ENCODE measurements around the gene FBXO22. TPM values are rescaled to one million over a fixed set of nuclear protein-coding genes. Genes with fewer than 3 reads are reported as not detected.
"Not testable (repeated sequence)": the region's sequence is repeated elsewhere in the genome, so short reads cannot be mapped to it uniquely, and the experiment has no call there.

FBXO22 gene
- total RNA-seq, 6 donors from 2014 or later, result 10.3 to 31.1 (median 21.1) TPM

DNA sequence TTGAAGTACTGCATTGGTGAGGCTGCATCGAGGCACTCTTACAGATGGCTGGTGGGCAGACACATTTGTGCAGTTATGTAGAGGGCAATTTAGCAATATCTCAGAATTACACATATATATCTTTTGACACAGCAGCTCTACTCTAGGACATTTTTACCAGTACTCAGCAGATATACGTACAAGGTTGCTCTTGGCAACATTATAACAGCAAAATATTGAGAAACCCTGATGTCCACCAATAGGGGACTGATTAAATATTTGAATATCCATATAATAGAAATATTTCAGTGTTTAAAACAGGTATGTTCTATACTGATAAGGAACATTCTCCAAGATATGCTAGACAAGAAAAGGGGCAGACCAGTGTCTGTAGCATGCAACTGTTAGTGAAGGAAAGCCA is 7.9 kb upstream of the FBXO22 start:
- ATAC-seq (ENCODE audit: low FRiP score in 2 of 2), result no peak

GRCh38 chr15:75900577-75900976 is 3.1 kb upstream of the FBXO22 start:
- Histone ChIP-seq H3K27me3 (no peaks in the 10 kb centered on the region), H3K36me3 (peaks cover 0 to 10% (median 0%) of the 10 kb centered on the region in 4 donors), H3K4me1 (peaks cover 0 to 13% (median 11%) of the 10 kb centered on the region in 4 donors), H3K27ac (no peak overlapping the region), H3K4me3 (no peak overlapping the region), H3K9me3 (no peaks in the 10 kb centered on the region)
- DNase-seq, result no peak
- no peak for TF ChIP-seq POLR2AphosphoS5 (IDR thresholded peaks at IDR 0.05)
- ATAC-seq (ENCODE audit: low FRiP score in 2 of 2), result no peak

More for the DNA sequence above, 7.9 kb upstream of the FBXO22 start:
- Histone ChIP-seq H3K36me3 (peaks cover 0 to 12% (median 0%) of the 10 kb centered on the region in 4 donors), H3K27me3 (no peaks in the 10 kb centered on the region), H3K9me3 (no peaks in the 10 kb centered on the region), H3K4me1 (peaks cover 0 to 10% (median 5%) of the 10 kb centered on the region in 4 donors), H3K4me3 (no peak overlapping the region), H3K27ac (no peak overlapping the region)
- TF ChIP-seq POLR2A (IDR thresholded peaks at IDR 0.05) (no peak), POLR2AphosphoS5 (IDR thresholded peaks at IDR 0.05) (no peak), EP300 (IDR thresholded peaks at IDR 0.05) (no peak)
- TF ChIP-seq, protein P1, sequence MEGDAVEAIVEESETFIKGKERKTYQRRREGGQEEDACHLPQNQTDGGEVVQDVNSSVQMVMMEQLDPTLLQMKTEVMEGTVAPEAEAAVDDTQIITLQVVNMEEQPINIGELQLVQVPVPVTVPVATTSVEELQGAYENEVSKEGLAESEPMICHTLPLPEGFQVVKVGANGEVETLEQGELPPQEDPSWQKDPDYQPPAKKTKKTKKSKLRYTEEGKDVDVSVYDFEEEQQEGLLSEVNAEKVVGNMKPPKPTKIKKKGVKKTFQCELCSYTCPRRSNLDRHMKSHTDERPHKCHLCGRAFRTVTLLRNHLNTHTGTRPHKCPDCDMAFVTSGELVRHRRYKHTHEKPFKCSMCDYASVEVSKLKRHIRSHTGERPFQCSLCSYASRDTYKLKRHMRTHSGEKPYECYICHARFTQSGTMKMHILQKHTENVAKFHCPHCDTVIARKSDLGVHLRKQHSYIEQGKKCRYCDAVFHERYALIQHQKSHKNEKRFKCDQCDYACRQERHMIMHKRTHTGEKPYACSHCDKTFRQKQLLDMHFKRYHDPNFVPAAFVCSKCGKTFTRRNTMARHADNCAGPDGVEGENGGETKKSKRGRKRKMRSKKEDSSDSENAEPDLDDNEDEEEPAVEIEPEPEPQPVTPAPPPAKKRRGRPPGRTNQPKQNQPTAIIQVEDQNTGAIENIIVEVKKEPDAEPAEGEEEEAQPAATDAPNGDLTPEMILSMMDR (IDR thresholded peaks at IDR 0.05), result no peak
- DNase-seq, result no peak
- 68 to 71% methylated on average over 2 of the region's 2 CpGs for WGBS, 2 donors

DNA sequence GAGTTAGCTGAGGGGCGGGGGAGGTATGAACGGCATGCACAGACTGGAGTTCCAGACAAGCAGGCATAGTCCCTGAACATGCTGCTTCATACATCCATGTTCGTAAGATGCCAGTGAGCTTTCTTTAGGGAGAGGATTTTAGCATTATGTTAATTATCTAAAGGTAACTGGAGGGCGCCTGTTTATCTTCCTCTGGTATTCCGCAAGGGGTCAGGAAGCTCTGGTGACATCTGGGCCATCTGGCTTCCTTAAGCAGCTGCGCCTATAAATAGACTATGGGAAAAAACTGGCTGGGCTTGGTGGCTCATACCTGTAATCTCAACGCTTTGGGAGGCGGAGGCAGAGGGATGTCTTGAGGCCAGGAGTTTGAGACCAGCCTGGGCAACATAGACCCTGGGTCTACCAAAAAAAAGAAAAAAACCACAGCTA is 1.5 kb upstream of the FBXO22 start:
- H3K4me3 ChIP-seq, result no peak overlapping the region
- H3K9me3 ChIP-seq, result no peaks in the 10 kb centered on the region
- no peaks in the 10 kb centered on the region for H3K27me3 ChIP-seq
- TF ChIP-seq POLR2AphosphoS5 (IDR thresholded peaks at IDR 0.05) (no peak), POLR2A (IDR thresholded peaks at IDR 0.05) (no peak), EP300 (IDR thresholded peaks at IDR 0.05) (no peak)
- TF ChIP-seq, protein P1 (IDR thresholded peaks at IDR 0.05), result no peak
- 42 to 61% methylated on average over 8 of the region's 8 CpGs for WGBS, 2 donors
- H3K4me1 ChIP-seq, result peaks cover 0 to 17% (median 14%) of the 10 kb centered on the region in 4 donors
- peaks cover 0 to 15% (median 1%) of the 10 kb centered on the region in 4 donors for H3K36me3 ChIP-seq
- no peak for DNase-seq
- ATAC-seq (ENCODE audit: low FRiP score in 2 of 2), result no peak
- no peak overlapping the region for H3K27ac ChIP-seq

DNA sequence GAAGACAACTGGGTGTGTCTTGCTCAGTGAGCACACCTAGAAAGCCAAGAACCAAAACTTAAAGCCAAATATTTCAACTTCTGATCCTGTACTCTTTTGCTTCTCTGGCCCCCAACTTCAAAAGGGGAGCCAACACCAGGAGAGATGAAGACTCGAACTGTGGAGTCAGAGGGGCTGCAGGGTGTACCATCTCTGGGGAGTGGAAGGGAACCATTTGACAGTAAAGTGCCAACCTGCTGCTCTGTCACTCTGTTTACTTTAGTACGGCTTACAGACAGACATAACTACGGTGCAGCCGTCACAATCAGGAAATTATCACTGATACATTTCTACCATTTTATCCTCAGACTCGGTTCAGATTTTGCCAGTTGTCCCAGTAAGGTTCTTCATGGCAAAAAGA is 1.6 kb downstream of the FBXO22 start:
- 80 to 85% methylated on average over 5 of the region's 5 CpGs for WGBS, 2 donors
- Histone ChIP-seq H3K36me3 (peaks cover 0 to 17% (median 1%) of the 10 kb centered on the region in 4 donors), H3K27me3 (no peaks in the 10 kb centered on the region), H3K27ac (no peak overlapping the region), H3K4me1 (peaks cover 0 to 17% (median 14%) of the 10 kb centered on the region in 4 donors), H3K4me3 (no peak overlapping the region), H3K9me3 (no peaks in the 10 kb centered on the region)
- ATAC-seq (ENCODE audit: low FRiP score in 2 of 2), result no peak
- no peak for DNase-seq
- TF ChIP-seq POLR2AphosphoS5 (IDR thresholded peaks at IDR 0.05) (no peak), EP300 (IDR thresholded peaks at IDR 0.05) (no peak), POLR2A (IDR thresholded peaks at IDR 0.05) (no peak)
- TF ChIP-seq, protein P1 (IDR thresholded peaks at IDR 0.05), result no peak

DNA sequence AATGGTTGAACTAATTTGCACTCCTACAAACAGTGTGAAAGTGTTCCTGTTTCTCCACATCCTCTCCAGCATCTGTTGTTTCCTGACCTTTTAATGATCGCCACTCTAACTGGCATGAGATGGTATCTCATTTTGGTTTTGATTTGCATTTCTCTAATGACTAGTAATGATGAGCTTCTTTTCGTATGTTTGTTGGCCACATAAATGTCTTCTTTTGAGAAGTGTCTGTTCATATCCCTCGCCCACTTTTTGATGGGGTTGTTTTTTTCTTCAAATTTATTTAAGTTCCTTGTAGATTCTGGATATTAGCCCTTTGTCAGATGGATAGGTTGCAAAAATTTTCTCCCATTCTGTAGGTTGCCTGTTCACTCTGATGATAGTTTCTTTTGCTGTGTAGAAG is 6.7 kb downstream of the FBXO22 start:
- not testable (repeated sequence) for H3K9me3 ChIP-seq; H3K4me1 ChIP-seq; H3K27ac ChIP-seq; DNase-seq; H3K4me3 ChIP-seq; H3K27me3 ChIP-seq; ATAC-seq (ENCODE audit: low FRiP score in 2 of 2)
- 82 to 94% methylated on average over 3 of the region's 3 CpGs for WGBS, 2 donors
- peaks cover 0 to 37% (median 10%) of the 10 kb centered on the region in 4 donors for H3K36me3 ChIP-seq

DNA sequence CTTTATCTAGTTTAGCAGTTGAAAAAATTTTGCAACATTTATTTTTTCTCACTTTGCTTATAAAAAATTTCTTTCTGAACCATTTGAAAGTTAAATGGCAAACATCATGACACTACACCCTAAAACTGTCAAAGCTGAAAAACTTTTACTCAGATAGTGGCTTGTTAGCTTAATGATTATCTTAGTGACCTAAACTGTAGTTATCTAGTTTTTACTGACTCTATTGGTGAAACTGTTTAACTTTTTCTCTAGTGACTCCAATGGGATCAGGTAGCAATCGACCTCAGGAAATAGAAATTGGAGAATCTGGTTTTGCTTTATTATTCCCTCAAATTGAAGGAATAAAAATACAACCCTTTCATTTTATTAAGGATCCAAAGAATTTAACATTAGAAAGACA is 13.3 kb downstream of the FBXO22 start:
- Histone ChIP-seq H3K4me1 (peaks cover 0 to 4% (median 1%) of the 10 kb centered on the region in 4 donors), H3K27ac (no peak overlapping the region), H3K9me3 (no peaks in the 10 kb centered on the region), H3K4me3 (no peak overlapping the region), H3K36me3 (peaks cover 0 to 64% (median 13%) of the 10 kb centered on the region in 4 donors), H3K27me3 (no peaks in the 10 kb centered on the region)
- ATAC-seq (ENCODE audit: low FRiP score in 2 of 2) (no peak), DNase-seq (no peak)
- 90 to 100% methylated on average over 1 of the region's 1 CpG for WGBS, 2 donors
- TF ChIP-seq, protein P1 (IDR thresholded peaks at IDR 0.05), result no peak
- no peak for TF ChIP-seq POLR2AphosphoS5 (IDR thresholded peaks at IDR 0.05)
- TF ChIP-seq EP300 (IDR thresholded peaks at IDR 0.05), result no peak
- TF ChIP-seq POLR2A (IDR thresholded peaks at IDR 0.05), result no peak

All from upper lobe of left lung (tissue), 6 donors.